GM12878 (cell line): ENCODE measurements around the gene HIRA. TPM values are rescaled to one million over a fixed set of nuclear protein-coding genes. Genes with fewer than 3 reads are reported as not detected.

Experiments used
- ATAC-seq: fragments of 200-7000 bp; cut with Tn5 transposase; 3 replicates; pipeline ENCODE4 v1.9.1; 2020; ENCODE audit warnings: mild to moderate bottlenecking, moderate library complexity
- BruUV-seq: library from RNA; stranded (reverse); fragments of 400-500 nt; replicated peaks from 2 replicates; lab custom pipeline; 2021; lab: Mats Ljungman, UMichigan
- CTCF ChIA-PET: fragments of 300-600 bp; sonication (Branson Sonifier 250); formaldehyde crosslinking; extraction: SDS; loops from one replicate; lab custom pipeline; 2021; ENCODE audit warnings: inconsistent platforms; lab: Yijun Ruan, JAX
- POLR2A ChIA-PET: fragments of 350-600 bp; formaldehyde crosslinking; extraction: SDS; loops from one replicate; lab custom pipeline; 2021; ENCODE audit warnings: inconsistent platforms; lab: Charles Lee
- RAD21 ChIA-PET: fragments of 300-600 bp; sonication (Branson Sonifier 250); formaldehyde crosslinking; loops from one replicate; lab custom pipeline; 2023; ENCODE audit warnings: antibody characterized with exemption; ENCODE audit not compliant: unreplicated experiment; lab: Charles Lee
- SMC1A ChIA-PET: fragments of 300-600 bp; sonication (Branson Sonifier 250); formaldehyde crosslinking; loops from one replicate; lab custom pipeline; 2023; ENCODE audit not compliant: unreplicated experiment, uncharacterized antibody; lab: Charles Lee
- DNase-seq: peaks from one replicate; pipeline ENCODE4 v3.0.0-alpha.2; 2011; ENCODE audit warnings: low read depth, low spot score
- FAIRE-seq: peaks from 3 replicates; lab custom pipeline; 2011; peaks lifted over from hg19 to GRCh38; lab: Jason Lieb, UNC
- H2AFZ ChIP-seq: 2 replicates; pipeline ENCODE4 v1.6.0; 2011; ENCODE audit warnings: low read depth, low read length, control low read depth; ENCODE audit not compliant: control insufficient read depth
- H3K27ac ChIP-seq: 2 replicates; pipeline ENCODE4 v1.5.1; 2011; ENCODE audit warnings: control low read depth; ENCODE audit not compliant: control insufficient read depth, insufficient read depth
- H3K27me3 ChIP-seq, 2 experiments: replicated peaks in 1 of 2; 2 replicates each; pipeline versions ENCODE4 v1.6.0 to v1.6.1; 2011; ENCODE audit warnings: low read length in 1 of 2; ENCODE audit not compliant: control insufficient read depth in 2 of 2, insufficient read depth in 2 of 2
- H3K36me3 ChIP-seq, 2 experiments: 2 replicates each; pipeline ENCODE4 v1.5.1; 2011; ENCODE audit warnings: low read length in 1 of 2; ENCODE audit not compliant: control insufficient read depth in 2 of 2, insufficient read depth in 2 of 2
- H3K4me1 ChIP-seq: 2 replicates; pipeline ENCODE4 v1.6.1; 2011; ENCODE audit warnings: mild to moderate bottlenecking, low read length, moderate library complexity, mixed read lengths; ENCODE audit not compliant: control insufficient read depth, insufficient read depth
- H3K4me2 ChIP-seq: 2 replicates; pipeline ENCODE4 v1.6.0; 2011; ENCODE audit warnings: control low read depth; ENCODE audit not compliant: control insufficient read depth, insufficient read depth
- H3K4me3 ChIP-seq: fragments of 200-600 bp; sonication (generic); 2 replicates; pipeline ENCODE4 v1.5.1; 2016
- H3K79me2 ChIP-seq: 2 replicates; pipeline ENCODE4 v1.6.0; 2011; ENCODE audit warnings: low read length; ENCODE audit not compliant: control insufficient read depth, insufficient read depth
- H3K9ac ChIP-seq: 2 replicates; pipeline ENCODE4 v1.8.0; 2011; ENCODE audit warnings: low read length, control low read depth, mixed read lengths; ENCODE audit not compliant: control insufficient read depth, insufficient read depth
- H3K9me3 ChIP-seq: replicated peaks from 3 replicates; pipeline ENCODE4 v1.5.1; 2011; ENCODE audit warnings: mild to moderate bottlenecking, low read length; ENCODE audit not compliant: control insufficient read depth, insufficient read depth
- H4K20me1 ChIP-seq: 2 replicates; pipeline ENCODE4 v1.6.0; 2011; ENCODE audit not compliant: control insufficient read depth, insufficient read depth
- CUX1 ChIP-seq: IDR thresholded peaks from 2 replicates; pipeline ENCODE4 v1.6.1; 2012; ENCODE audit warnings: improper control_type of control experiment, low read depth, low read length; ENCODE audit not compliant: insufficient replicate concordance
- E2F4 ChIP-seq: IDR thresholded peaks from 2 replicates; pipeline ENCODE4 v1.6.1; 2012; ENCODE audit warnings: low read depth, low read length, improper control_type of control experiment
- NFXL1 ChIP-seq: fragments of 450-650 bp; IDR thresholded peaks from 2 replicates; pipeline ENCODE4 v1.6.1; 2017; ENCODE audit warnings: antibody characterized with exemption, mild to moderate bottlenecking, borderline replicate concordance
- REST ChIP-seq: IDR thresholded peaks from 2 replicates; pipeline ENCODE4 v1.6.1; 2012; ENCODE audit warnings: mild to moderate bottlenecking, low read depth, low read length
- STAT1 ChIP-seq: fragments of 450-650 bp; conservative IDR thresholded peaks from 2 replicates; pipeline ENCODE4 v1.6.1; 2014; ENCODE audit warnings: antibody characterized with exemption, mild to moderate bottlenecking
- ZBTB33 ChIP-seq: fragments of 450-650 bp; IDR thresholded peaks from 2 replicates; pipeline ENCODE4 v1.6.1; 2017; ENCODE audit warnings: mild to moderate bottlenecking
- WGBS: methylation state at CpG from one replicate; pipeline ENCODE4 v1.1.6; 2016; ENCODE audit warnings: low lambda C conversion rate; ENCODE audit not compliant: insufficient replicate concordance, insufficient coverage; ENCODE audit errors: missing lambda C conversion rate; 5-methylcytosine and 5-hydroxymethylcytosine counted together
- in situ Hi-C: fragments of 300-500 bp; cut with MboI; formaldehyde crosslinking; loops from 9 replicates; pipeline ENCODE4 v1.14.3; 2018; ENCODE audit warnings: mixed read lengths
- intact Hi-C: fragments of 100-400 bp; cut with micrococcal nuclease; formaldehyde crosslinking; loops from one replicate; pipeline ENCODE4 v1.14.2; 2022; ENCODE audit not compliant: unreplicated experiment
- polyA plus RNA-seq, 11 experiments: library from polyadenylated mRNA; depleted of rRNA in 4 of 11; unstranded in 6 of 11; stranded (reverse) in 5 of 11; fragments of >200 nt; fragmentation: Nextera tagmentation in 4 of 11; fragmentation: Illumina TruSeq in 1 of 11; extraction: Ambion mirVana in 4 of 11; extraction: Trizol in 1 of 11; gene quantifications; 1 replicate in 1 of 11; 2 replicates in 10 of 11; pipeline versions ENCODE4 v1.2.1 to v1.2.3, GENCODE V29; 2011 to 2016; ENCODE audit warnings: inconsistent platforms in 2 of 11, missing spikeins in 2 of 11, low read depth in 1 of 11
- total RNA-seq, 4 experiments: library from RNA; depleted of rRNA in 3 of 4; stranded (reverse); fragments of >200 nt in 3 of 4; fragmentation: Illumina TruSeq in 1 of 4; extraction: Trizol in 1 of 4; gene quantifications; 2 replicates each; pipeline versions ENCODE4 v1.2.1 to v1.2.3, GENCODE V29; 2013 to 2021

Gene HIRA
- total and polyA plus RNA-seq, 10 of the 15 experiments (the other 5 are each of a cell fraction or from before 2014, with no cell fraction given): 0.34 to 32.7 (median 14.5) TPM

GRCh38 chr22:19394274-19395050 is 37.1 kb downstream of the HIRA start:
- DNase-seq (no peak), FAIRE-seq (no peak), ATAC-seq (no peak)
- Histone ChIP-seq H3K4me1 (no peaks in the 10 kb centered on the region), H3K9ac (no peak overlapping the region), H3K9me3 (no peaks in the 10 kb centered on the region), H3K4me2 (no peak overlapping the region), H3K79me2 (no peaks in the 10 kb centered on the region), H4K20me1 (no peaks in the 10 kb centered on the region), H3K4me3 (no peak overlapping the region), H3K27me3 (no peaks in the 10 kb centered on the region), H3K36me3 (peaks cover 16 to 29% of the 10 kb centered on the region in 2 experiments; a peak in 3 of 4 replicates), H3K27ac (no peak overlapping the region), H2AFZ (no peak overlapping the region)
- no TSS peak for BruUV-seq
- ChIA-PET POLR2A (no interaction called here), SMC1A (interaction anchor here (0.9 to 1.3 kb wide), 3 partner anchors 15 to 33 kb away, joined by 3 read pairs; no protein-coding TSS in a partner anchor), CTCF (interaction anchor here (1.0 to 1.6 kb wide), 5 partner anchors 11 to 96 kb away, joined by 3 to 4 read pairs (median 3); no protein-coding TSS in a partner anchor), RAD21 (interaction anchor here (0.8 kb wide), 1 partner anchor 317 kb away, joined by 3 read pairs; no protein-coding TSS in a partner anchor)
- intact Hi-C loops (no loop called here), in situ Hi-C loops (no loop called here)
- 97% methylated on average over 8 of the region's 8 CpGs for WGBS
- TF ChIP-seq REST: no peak
- TF ChIP-seq E2F4: no peak
- TF ChIP-seq NFXL1: no peak
- TF ChIP-seq STAT1: no peak
- no peak for TF ChIP-seq ZBTB33
- TF ChIP-seq CUX1: no peak
